HepG2 (cell line): Measurements from ENCODE around the gene HOPX.

ENCODE experiments used
- EP300 ChIP-seq, 3 experiments: sonication (generic) in 1 of 3; formaldehyde crosslinking in 1 of 3; IDR thresholded peaks; 2 replicates each; pipeline versions ENCODE4 v1.5.1 to v1.6.1; 2011 to 2020; ENCODE audit warnings: low read depth in 2 of 3, low read length in 2 of 3, borderline replicate concordance in 1 of 3, improper control_type of control experiment in 1 of 3, mild to moderate bottlenecking in 1 of 3, missing genetic modification reagents in 1 of 3, moderate library complexity in 1 of 3
- NR2F2 ChIP-seq: IDR thresholded peaks from 2 replicates; pipeline ENCODE4 v1.6.1; 2012; ENCODE audit warnings: low read depth, inconsistent platforms, borderline replicate concordance
- PPARG ChIP-seq: conservative IDR thresholded peaks from 2 replicates; pipeline ENCODE4 v1.6.1; 2016; ENCODE audit warnings: missing biosample characterization, missing genetic modification reagents
- SETDB1 ChIP-seq: sonication (generic); formaldehyde crosslinking; IDR thresholded peaks from 2 replicates; pipeline ENCODE4 v1.5.1; 2020; ENCODE audit warnings: missing genetic modification reagents, mild to moderate bottlenecking, borderline replicate concordance
- ZFX ChIP-seq: sonication (generic); formaldehyde crosslinking; IDR thresholded peaks from 2 replicates; pipeline ENCODE4 v1.4.0; 2020; ENCODE audit warnings: mild to moderate bottlenecking, low read depth, missing genetic modification reagents, moderate library complexity
- ZNF713 ChIP-seq: sonication (generic); formaldehyde crosslinking; IDR thresholded peaks from 2 replicates; pipeline ENCODE4 v1.4.0; 2020; ENCODE audit warnings: mild to moderate bottlenecking, missing genetic modification reagents
- TF ChIP-seq, protein P1 (sequence below): sonication (generic); formaldehyde crosslinking; IDR thresholded peaks from 2 replicates; pipeline ENCODE4 v1.5.0; 2020; ENCODE audit warnings: mild to moderate bottlenecking, missing genetic modification reagents, borderline replicate concordance
- TF ChIP-seq, protein P2 (sequence below): sonication (generic); formaldehyde crosslinking; IDR thresholded peaks from 2 replicates; pipeline ENCODE4 v1.8.1; 2022; ENCODE audit warnings: mild to moderate bottlenecking, missing genetic modification reagents
- TF ChIP-seq, protein P3 (sequence below), 2 experiments: fragments of 450-650 bp in 1 of 2; sonication (generic) in 1 of 2; formaldehyde crosslinking; IDR thresholded peaks; 2 replicates each; pipeline versions ENCODE4 v1.5.0 to v1.8.0; 2020 to 2022; ENCODE audit warnings: mild to moderate bottlenecking in 1 of 2, missing genetic modification reagents in 1 of 2

DNA sequence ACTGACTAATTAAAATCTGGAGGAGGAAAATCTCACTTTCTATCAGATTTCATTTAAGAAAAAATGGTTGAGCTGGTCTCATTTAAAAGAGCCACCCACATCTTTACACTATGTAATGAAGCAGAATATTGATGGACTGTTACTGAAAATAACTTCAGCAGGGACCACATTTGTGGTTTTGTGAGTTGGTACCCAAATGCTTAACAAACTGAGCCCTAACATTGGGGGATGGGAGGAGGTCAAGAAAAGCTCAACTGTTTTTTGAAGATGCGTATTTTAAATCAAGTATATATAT is 30.1 kb downstream of the HOPX start:
- no peak for TF ChIP-seq SETDB1 (CRISPR knock-in tag)
- TF ChIP-seq ZFX (CRISPR knock-in tag): no peak
- TF ChIP-seq, protein P1, sequence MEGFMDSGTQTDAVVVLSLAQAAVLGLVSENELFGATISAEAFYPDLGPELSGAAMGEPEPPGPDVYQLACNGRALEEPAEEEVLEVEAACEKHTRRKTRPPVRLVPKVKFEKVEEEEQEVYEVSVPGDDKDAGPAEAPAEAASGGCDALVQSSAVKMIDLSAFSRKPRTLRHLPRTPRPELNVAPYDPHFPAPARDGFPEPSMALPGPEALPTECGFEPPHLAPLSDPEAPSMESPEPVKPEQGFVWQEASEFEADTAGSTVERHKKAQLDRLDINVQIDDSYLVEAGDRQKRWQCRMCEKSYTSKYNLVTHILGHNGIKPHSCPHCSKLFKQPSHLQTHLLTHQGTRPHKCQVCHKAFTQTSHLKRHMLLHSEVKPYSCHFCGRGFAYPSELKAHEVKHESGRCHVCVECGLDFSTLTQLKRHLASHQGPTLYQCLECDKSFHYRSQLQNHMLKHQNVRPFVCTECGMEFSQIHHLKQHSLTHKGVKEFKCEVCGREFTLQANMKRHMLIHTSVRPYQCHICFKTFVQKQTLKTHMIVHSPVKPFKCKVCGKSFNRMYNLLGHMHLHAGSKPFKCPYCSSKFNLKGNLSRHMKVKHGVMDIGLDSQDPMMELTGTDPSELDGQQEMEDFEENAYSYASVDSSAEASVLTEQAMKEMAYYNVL (CRISPR knock-in tag): no peak
- TF ChIP-seq ZNF713 (CRISPR knock-in tag): no peak
- TF ChIP-seq, protein P2, sequence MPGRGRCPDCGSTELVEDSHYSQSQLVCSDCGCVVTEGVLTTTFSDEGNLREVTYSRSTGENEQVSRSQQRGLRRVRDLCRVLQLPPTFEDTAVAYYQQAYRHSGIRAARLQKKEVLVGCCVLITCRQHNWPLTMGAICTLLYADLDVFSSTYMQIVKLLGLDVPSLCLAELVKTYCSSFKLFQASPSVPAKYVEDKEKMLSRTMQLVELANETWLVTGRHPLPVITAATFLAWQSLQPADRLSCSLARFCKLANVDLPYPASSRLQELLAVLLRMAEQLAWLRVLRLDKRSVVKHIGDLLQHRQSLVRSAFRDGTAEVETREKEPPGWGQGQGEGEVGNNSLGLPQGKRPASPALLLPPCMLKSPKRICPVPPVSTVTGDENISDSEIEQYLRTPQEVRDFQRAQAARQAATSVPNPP (CRISPR knock-in tag): no peak
- TF ChIP-seq NR2F2: no peak
- TF ChIP-seq PPARG (CRISPR knock-in tag): no peak
- TF ChIP-seq, protein P3, sequence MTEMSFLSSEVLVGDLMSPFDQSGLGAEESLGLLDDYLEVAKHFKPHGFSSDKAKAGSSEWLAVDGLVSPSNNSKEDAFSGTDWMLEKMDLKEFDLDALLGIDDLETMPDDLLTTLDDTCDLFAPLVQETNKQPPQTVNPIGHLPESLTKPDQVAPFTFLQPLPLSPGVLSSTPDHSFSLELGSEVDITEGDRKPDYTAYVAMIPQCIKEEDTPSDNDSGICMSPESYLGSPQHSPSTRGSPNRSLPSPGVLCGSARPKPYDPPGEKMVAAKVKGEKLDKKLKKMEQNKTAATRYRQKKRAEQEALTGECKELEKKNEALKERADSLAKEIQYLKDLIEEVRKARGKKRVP (CRISPR knock-in tag; IDR thresholded peaks at IDR 0.05): no peak
- TF ChIP-seq EP300 (IDR thresholded peaks at IDR 0.05; ENCODE audit: low read depth in 2 of 2, low read length in 2 of 2): no peak
- no peak for TF ChIP-seq EP300 (CRISPR knock-in tag; IDR thresholded peaks at IDR 0.05; ENCODE audit: borderline replicate concordance)
